ENCODE measurements around the gene AP3B1.

DNA sequence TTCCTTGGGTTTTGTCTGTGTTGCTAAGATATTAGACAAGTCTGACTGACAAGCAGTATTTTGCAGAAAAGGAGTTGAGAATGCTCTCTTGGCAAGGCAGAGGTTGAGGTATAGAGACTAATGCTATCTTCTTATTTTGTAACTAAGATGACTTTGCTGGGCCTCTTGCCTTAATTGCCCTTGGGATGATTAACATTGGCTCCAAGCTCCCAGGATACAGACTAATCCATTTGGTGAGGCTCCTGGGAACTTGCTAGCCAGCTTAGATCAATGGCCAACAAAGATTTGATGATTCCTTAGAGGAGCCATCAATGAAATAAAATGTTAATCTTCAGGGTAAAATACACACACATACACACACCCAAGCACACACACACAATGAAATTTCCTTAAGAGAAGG lies 28.7 kb upstream of the AP3B1 start:
- TF ChIP-seq, protein P1, sequence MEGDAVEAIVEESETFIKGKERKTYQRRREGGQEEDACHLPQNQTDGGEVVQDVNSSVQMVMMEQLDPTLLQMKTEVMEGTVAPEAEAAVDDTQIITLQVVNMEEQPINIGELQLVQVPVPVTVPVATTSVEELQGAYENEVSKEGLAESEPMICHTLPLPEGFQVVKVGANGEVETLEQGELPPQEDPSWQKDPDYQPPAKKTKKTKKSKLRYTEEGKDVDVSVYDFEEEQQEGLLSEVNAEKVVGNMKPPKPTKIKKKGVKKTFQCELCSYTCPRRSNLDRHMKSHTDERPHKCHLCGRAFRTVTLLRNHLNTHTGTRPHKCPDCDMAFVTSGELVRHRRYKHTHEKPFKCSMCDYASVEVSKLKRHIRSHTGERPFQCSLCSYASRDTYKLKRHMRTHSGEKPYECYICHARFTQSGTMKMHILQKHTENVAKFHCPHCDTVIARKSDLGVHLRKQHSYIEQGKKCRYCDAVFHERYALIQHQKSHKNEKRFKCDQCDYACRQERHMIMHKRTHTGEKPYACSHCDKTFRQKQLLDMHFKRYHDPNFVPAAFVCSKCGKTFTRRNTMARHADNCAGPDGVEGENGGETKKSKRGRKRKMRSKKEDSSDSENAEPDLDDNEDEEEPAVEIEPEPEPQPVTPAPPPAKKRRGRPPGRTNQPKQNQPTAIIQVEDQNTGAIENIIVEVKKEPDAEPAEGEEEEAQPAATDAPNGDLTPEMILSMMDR (IDR thresholded peaks at IDR 0.05) = no peak
- no peak for TF ChIP-seq POLR2A (IDR thresholded peaks at IDR 0.05)
